ENCODE results near the gene SLC9A9. TPM values are rescaled to one million over a fixed set of nuclear protein-coding genes. Genes with fewer than 3 reads are reported as not detected.

Gene SLC9A9
- polyA plus RNA-seq, 1 of the 3 experiments (the other 2 are of a cell fraction) = 0.05 TPM

DNA sequence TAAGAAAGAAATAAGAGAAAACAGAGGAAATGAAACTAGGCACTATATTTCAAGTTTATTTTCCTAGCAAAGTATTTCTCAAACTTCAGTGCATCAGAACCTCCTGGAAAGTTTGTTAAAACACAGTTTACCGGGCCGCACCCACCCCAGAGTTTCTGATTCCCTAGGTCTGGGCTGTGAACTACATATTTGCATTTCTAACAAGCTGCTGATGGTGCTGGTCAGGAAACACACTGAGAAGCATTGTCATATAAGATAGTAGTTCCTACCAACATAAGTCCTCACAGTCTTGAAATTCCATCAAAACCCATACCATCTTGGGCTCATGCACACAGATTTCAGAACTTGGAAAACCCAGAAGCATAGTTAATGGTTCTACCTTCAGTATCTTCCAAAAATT lies 8.3 kb downstream of the SLC9A9 start:
- H3K9ac ChIP-seq = no peak overlapping the region
- ChIA-PET CTCF (no interaction called here), POLR2A (no interaction called here)
- no peaks in the 10 kb centered on the region for H3K9me3 ChIP-seq
- H4K20me1 ChIP-seq (ENCODE audit: insufficient read depth) = no peaks in the 10 kb centered on the region
- no peak for TF ChIP-seq JUND (IDR thresholded peaks at IDR 0.05)
- TF ChIP-seq FOSL2 (IDR thresholded peaks at IDR 0.05; ENCODE audit: borderline replicate concordance, low read depth) = no peak
- TF ChIP-seq RXRA (IDR thresholded peaks at IDR 0.05; ENCODE audit: borderline replicate concordance, low read depth) = no peak
- TF ChIP-seq TEAD4 (IDR thresholded peaks at IDR 0.05; ENCODE audit: borderline replicate concordance, insufficient read depth) = no peak
- no peak for TF ChIP-seq ELF1 (IDR thresholded peaks at IDR 0.05)
- H3K9me2 ChIP-seq = no peaks in the 10 kb centered on the region
- no peak for DNase-seq
- H3K27ac ChIP-seq (ENCODE audit: low read depth in 2 of 2, low read length in 1 of 2) = no peak overlapping the region
- H3K36me3 ChIP-seq (replicated peaks in 1 of 2; ENCODE audit: control insufficient read depth in 1 of 2, insufficient read depth in 2 of 2, low read length in 1 of 2) = no peaks in the 10 kb centered on the region
- 5% methylated on average over 2 of the region's 2 CpGs for WGBS (ENCODE audit: low lambda C conversion rate)
- H3K4me2 ChIP-seq = no peak overlapping the region
- H3K27me3 ChIP-seq (ENCODE audit: insufficient read depth) = no peaks in the 10 kb centered on the region; the same call in 1 of the 2 replicates
- no peaks in the 10 kb centered on the region for H3F3A ChIP-seq (replicated peaks; ENCODE audit: insufficient read depth)
- no peak overlapping the region for H2AFZ ChIP-seq (ENCODE audit: low read depth)
- H3K4me1 ChIP-seq (ENCODE audit: control insufficient read depth in 1 of 2, insufficient read depth in 2 of 2, low read depth in 1 of 2, low read length in 1 of 2) = no peaks in the 10 kb centered on the region
- no peak overlapping the region for H3K4me3 ChIP-seq (ENCODE audit: low read depth in 2 of 2, low read length in 1 of 2)
- no peaks in the 10 kb centered on the region for H3K79me2 ChIP-seq (ENCODE audit: insufficient read depth)

DNA sequence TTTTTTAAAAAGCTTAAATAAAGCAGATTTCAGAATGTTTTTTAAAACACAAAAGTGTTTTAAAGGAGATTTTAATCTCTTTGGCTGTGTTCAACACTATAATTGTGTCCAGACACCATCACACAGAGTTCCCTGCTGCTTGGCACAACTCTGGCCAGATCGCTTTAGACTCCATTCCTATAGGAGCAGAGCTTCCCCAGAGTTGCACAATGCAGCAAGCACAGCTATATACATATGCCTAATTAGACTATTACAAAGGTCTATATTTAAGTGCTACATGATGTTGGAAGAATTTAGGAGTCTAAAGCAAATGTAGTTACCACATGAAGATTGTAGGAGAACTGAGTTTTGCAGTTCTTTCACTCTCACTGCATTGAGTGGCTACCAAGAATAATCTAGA lies 11.2 kb downstream of the SLC9A9 start:
- H3K9me3 ChIP-seq = no peaks in the 10 kb centered on the region
- no peaks in the 10 kb centered on the region for H4K20me1 ChIP-seq (ENCODE audit: insufficient read depth)
- H3K9ac ChIP-seq = no peak overlapping the region
- H3K4me2 ChIP-seq = no peak overlapping the region
- no peaks in the 10 kb centered on the region for H3K9me2 ChIP-seq
- H3K4me3 ChIP-seq (ENCODE audit: low read depth in 2 of 2, low read length in 1 of 2) = no peak overlapping the region
- POLR2A ChIA-PET = no interaction called here
- H2AFZ ChIP-seq (ENCODE audit: low read depth) = no peak overlapping the region
- no peaks in the 10 kb centered on the region for H3K4me1 ChIP-seq (ENCODE audit: control insufficient read depth in 1 of 2, insufficient read depth in 2 of 2, low read depth in 1 of 2, low read length in 1 of 2)
- TF ChIP-seq JUND (IDR thresholded peaks at IDR 0.05) = no peak
- no peak for TF ChIP-seq SIN3A (IDR thresholded peaks at IDR 0.05; ENCODE audit: borderline replicate concordance, low read depth, low read length)
- no peak for TF ChIP-seq FOXM1 (IDR thresholded peaks at IDR 0.05; ENCODE audit: low read depth)
- TF ChIP-seq FOSL2 (IDR thresholded peaks at IDR 0.05; ENCODE audit: borderline replicate concordance, low read depth) = no peak
- TF ChIP-seq ELF1 (IDR thresholded peaks at IDR 0.05) = no peak
- TF ChIP-seq RXRA (IDR thresholded peaks at IDR 0.05; ENCODE audit: borderline replicate concordance, low read depth) = no peak
- no peak for TF ChIP-seq TCF12 (IDR thresholded peaks at IDR 0.05)
- no peak for TF ChIP-seq RFX5 (IDR thresholded peaks at IDR 0.05; ENCODE audit: low read length)
- no peak for TF ChIP-seq CHD2 (IDR thresholded peaks at IDR 0.05; ENCODE audit: low read length, partially characterized antibody)
- TF ChIP-seq FOXJ3 (CRISPR knock-in tag; IDR thresholded peaks at IDR 0.05) = no peak
- no peak for TF ChIP-seq GABPA (IDR thresholded peaks at IDR 0.05; ENCODE audit: low read depth)
- no peak for TF ChIP-seq YY1 (IDR thresholded peaks at IDR 0.05; ENCODE audit: low read depth)
- H3F3A ChIP-seq (replicated peaks; ENCODE audit: insufficient read depth) = no peaks in the 10 kb centered on the region
- no peak for DNase-seq
- no peaks in the 10 kb centered on the region; the same call in 1 of the 2 replicates for H3K27me3 ChIP-seq (ENCODE audit: insufficient read depth)
- H3K27ac ChIP-seq (ENCODE audit: low read depth in 2 of 2, low read length in 1 of 2) = no peak overlapping the region
- WGBS (ENCODE audit: low lambda C conversion rate) = 0% methylated on average over 1 of the region's 1 CpG
- CTCF ChIA-PET = no interaction called here
- H3K79me2 ChIP-seq (ENCODE audit: insufficient read depth) = no peaks in the 10 kb centered on the region
- H3K36me3 ChIP-seq (replicated peaks in 1 of 2; ENCODE audit: control insufficient read depth in 1 of 2, insufficient read depth in 2 of 2, low read length in 1 of 2) = no peaks in the 10 kb centered on the region

DNA sequence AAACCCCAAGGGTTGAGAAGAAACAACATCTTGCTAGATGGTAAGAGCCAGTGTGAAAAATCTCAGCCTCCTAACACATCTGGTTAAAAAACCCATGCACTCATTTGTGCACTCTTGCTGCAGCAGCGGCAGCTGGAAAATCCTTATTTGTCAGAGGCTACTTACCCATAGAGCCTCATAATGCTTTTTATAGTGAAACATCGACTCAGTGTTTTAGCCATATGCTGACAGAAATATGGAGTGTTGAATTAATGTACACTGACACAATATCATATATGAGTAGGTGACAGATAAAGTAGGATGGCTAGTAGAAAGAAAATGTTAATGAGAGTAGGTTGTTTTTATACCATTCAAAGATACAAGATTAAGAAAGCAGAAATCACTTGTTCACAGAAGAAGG lies 13.0 kb downstream of the SLC9A9 start:
- Histone ChIP-seq H4K20me1 (ENCODE audit: insufficient read depth) (no peaks in the 10 kb centered on the region), H2AFZ (ENCODE audit: low read depth) (no peak overlapping the region), H3K4me1 (ENCODE audit: control insufficient read depth in 1 of 2, insufficient read depth in 2 of 2, low read depth in 1 of 2, low read length in 1 of 2) (no peaks in the 10 kb centered on the region), H3K9ac (no peak overlapping the region), H3F3A (replicated peaks; ENCODE audit: insufficient read depth) (no peaks in the 10 kb centered on the region), H3K27ac (ENCODE audit: low read depth in 2 of 2, low read length in 1 of 2) (no peak overlapping the region), H3K4me2 (no peak overlapping the region), H3K9me3 (no peaks in the 10 kb centered on the region), H3K36me3 (replicated peaks in 1 of 2; ENCODE audit: control insufficient read depth in 1 of 2, insufficient read depth in 2 of 2, low read length in 1 of 2) (no peaks in the 10 kb centered on the region), H3K27me3 (ENCODE audit: insufficient read depth) (no peaks in the 10 kb centered on the region; the same call in 1 of the 2 replicates), H3K4me3 (ENCODE audit: low read depth in 2 of 2, low read length in 1 of 2) (no peak overlapping the region), H3K9me2 (no peaks in the 10 kb centered on the region), H3K79me2 (ENCODE audit: insufficient read depth) (no peaks in the 10 kb centered on the region)
- TF ChIP-seq, protein P1, sequence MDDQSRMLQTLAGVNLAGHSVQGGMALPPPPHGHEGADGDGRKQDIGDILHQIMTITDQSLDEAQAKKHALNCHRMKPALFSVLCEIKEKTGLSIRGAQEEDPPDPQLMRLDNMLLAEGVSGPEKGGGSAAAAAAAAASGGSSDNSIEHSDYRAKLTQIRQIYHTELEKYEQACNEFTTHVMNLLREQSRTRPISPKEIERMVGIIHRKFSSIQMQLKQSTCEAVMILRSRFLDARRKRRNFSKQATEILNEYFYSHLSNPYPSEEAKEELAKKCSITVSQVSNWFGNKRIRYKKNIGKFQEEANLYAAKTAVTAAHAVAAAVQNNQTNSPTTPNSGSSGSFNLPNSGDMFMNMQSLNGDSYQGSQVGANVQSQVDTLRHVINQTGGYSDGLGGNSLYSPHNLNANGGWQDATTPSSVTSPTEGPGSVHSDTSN (IDR thresholded peaks at IDR 0.05) = no peak
- TF ChIP-seq FOXM1 (IDR thresholded peaks at IDR 0.05; ENCODE audit: low read depth) (no peak), TAF1 (IDR thresholded peaks at IDR 0.05; ENCODE audit: borderline replicate concordance, low read depth, low read length) (no peak), FOSL2 (IDR thresholded peaks at IDR 0.05; ENCODE audit: borderline replicate concordance, low read depth) (no peak), SIN3A (IDR thresholded peaks at IDR 0.05; ENCODE audit: borderline replicate concordance, low read depth, low read length) (no peak), SMC3 (IDR thresholded peaks at IDR 0.05; ENCODE audit: low read depth, low read length) (no peak), TEAD4 (IDR thresholded peaks at IDR 0.05; ENCODE audit: borderline replicate concordance, insufficient read depth) (no peak), CHD2 (IDR thresholded peaks at IDR 0.05; ENCODE audit: low read length, partially characterized antibody) (no peak), JUND (IDR thresholded peaks at IDR 0.05) (no peak), POLR2AphosphoS5 (IDR thresholded peaks at IDR 0.05; ENCODE audit: low read depth, low read length) (no peak), GABPA (IDR thresholded peaks at IDR 0.05; ENCODE audit: low read depth) (no peak), NRF1 (IDR thresholded peaks at IDR 0.05; ENCODE audit: low read depth, low read length) (no peak)
- TF ChIP-seq, protein P2, sequence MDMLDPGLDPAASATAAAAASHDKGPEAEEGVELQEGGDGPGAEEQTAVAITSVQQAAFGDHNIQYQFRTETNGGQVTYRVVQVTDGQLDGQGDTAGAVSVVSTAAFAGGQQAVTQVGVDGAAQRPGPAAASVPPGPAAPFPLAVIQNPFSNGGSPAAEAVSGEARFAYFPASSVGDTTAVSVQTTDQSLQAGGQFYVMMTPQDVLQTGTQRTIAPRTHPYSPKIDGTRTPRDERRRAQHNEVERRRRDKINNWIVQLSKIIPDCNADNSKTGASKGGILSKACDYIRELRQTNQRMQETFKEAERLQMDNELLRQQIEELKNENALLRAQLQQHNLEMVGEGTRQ (IDR thresholded peaks at IDR 0.05; ENCODE audit: borderline replicate concordance, low read depth, low read length) = no peak
- CTCF ChIA-PET = no interaction called here
- no peak for DNase-seq
- WGBS (ENCODE audit: low lambda C conversion rate) = 2% methylated on average over 2 of the region's 2 CpGs
- POLR2A ChIA-PET = no interaction called here

All from SK-N-SH (cell line).